22Rv1 (cell line): ENCODE measurements around the gene ZSCAN18.

Source experiments
- ZFX ChIP-seq: fragments of 450-650 bp; IDR thresholded peaks from 2 replicates; pipeline ENCODE4 v1.6.1; 2017; ENCODE audit warnings: antibody characterized with exemption, borderline replicate concordance
- TF ChIP-seq, protein P1 (sequence below): fragments of 450-650 bp; IDR thresholded peaks from 2 replicates; pipeline ENCODE4 v1.5.1; 2017; ENCODE audit warnings: mild to moderate bottlenecking

DNA sequence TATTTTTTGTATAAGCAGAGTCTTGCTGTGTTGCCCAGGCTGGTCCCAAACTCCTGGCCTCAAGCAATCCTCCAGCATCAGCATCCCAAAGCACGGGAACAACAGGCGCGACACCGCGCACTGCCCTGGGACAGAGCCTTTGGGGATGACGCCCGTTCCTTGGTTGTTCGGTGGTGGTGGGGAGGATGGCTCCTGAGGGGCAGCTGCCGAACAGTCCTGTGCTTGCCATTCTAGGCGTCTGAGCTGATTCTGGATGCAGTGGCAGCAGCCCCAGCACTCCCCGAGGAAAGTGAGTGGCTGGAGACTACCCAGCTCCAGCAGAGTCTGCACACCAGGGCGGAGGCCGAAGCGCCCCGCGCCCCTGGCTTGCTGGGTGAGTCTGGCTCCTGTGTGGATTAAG lies 45.8 kb downstream of the ZSCAN18 start:
- TF ChIP-seq, protein P1, sequence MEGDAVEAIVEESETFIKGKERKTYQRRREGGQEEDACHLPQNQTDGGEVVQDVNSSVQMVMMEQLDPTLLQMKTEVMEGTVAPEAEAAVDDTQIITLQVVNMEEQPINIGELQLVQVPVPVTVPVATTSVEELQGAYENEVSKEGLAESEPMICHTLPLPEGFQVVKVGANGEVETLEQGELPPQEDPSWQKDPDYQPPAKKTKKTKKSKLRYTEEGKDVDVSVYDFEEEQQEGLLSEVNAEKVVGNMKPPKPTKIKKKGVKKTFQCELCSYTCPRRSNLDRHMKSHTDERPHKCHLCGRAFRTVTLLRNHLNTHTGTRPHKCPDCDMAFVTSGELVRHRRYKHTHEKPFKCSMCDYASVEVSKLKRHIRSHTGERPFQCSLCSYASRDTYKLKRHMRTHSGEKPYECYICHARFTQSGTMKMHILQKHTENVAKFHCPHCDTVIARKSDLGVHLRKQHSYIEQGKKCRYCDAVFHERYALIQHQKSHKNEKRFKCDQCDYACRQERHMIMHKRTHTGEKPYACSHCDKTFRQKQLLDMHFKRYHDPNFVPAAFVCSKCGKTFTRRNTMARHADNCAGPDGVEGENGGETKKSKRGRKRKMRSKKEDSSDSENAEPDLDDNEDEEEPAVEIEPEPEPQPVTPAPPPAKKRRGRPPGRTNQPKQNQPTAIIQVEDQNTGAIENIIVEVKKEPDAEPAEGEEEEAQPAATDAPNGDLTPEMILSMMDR = no peak
- no peak for TF ChIP-seq ZFX
